ENCODE data around the gene CMTR1.

Gene CMTR1

GRCh38 chr6:37501632-37502491 lies 68.8 kb downstream of the CMTR1 start:
- Histone ChIP-seq H3K4me1 (ENCODE audit: control insufficient read depth, insufficient read depth, low read length) (no peaks in the 10 kb centered on the region; the same call in 1 of the 2 replicates), H3K4me3 (ENCODE audit: low read length) (no peak overlapping the region), H3K9me3 (ENCODE audit: control insufficient read depth, insufficient read depth, low read length) (no peaks in the 10 kb centered on the region), H3K36me3 (ENCODE audit: control insufficient read depth, insufficient read depth, low read length) (no peaks in the 10 kb centered on the region), H3K27me3 (ENCODE audit: control insufficient read depth, insufficient read depth, low read length) (no peaks in the 10 kb centered on the region), H3K27ac (ENCODE audit: low read length) (no peak overlapping the region)
- WGBS (ENCODE audit: insufficient coverage, insufficient read length): no CpG with 5 or more reads among the region's 10 CpGs
- no peak for DNase-seq (ENCODE audit: low read depth, low spot score)

- DNase-seq (ENCODE audit: low read depth, low spot score): no peak
- Histone ChIP-seq H3K27me3 (ENCODE audit: control insufficient read depth, insufficient read depth, low read length) (no peaks in the 10 kb centered on the region), H3K9me3 (ENCODE audit: control insufficient read depth, insufficient read depth, low read length) (no peaks in the 10 kb centered on the region), H3K36me3 (ENCODE audit: control insufficient read depth, insufficient read depth, low read length) (no peaks in the 10 kb centered on the region), H3K4me3 (ENCODE audit: low read length) (no peak overlapping the region), H3K27ac (ENCODE audit: low read length) (no peak overlapping the region), H3K4me1 (ENCODE audit: control insufficient read depth, insufficient read depth, low read length) (no peaks in the 10 kb centered on the region; the same call in 1 of the 2 replicates)
- no CpG with 5 or more reads among the region's 7 CpGs for WGBS (ENCODE audit: insufficient coverage, insufficient read length)
These were observed 69.8 kb downstream of the CMTR1 start for GRCh38 chr6:37502703-37503291.

GRCh38 chr6:37503309-37503965 lies 70.4 kb downstream of the CMTR1 start:
- no peaks in the 10 kb centered on the region for H3K36me3 ChIP-seq (ENCODE audit: control insufficient read depth, insufficient read depth, low read length)
- no peak overlapping the region for H3K27ac ChIP-seq (ENCODE audit: low read length)
- H3K4me3 ChIP-seq (ENCODE audit: low read length): no peak overlapping the region
- no CpG with 5 or more reads among the region's 7 CpGs for WGBS (ENCODE audit: insufficient coverage, insufficient read length)
- DNase-seq (ENCODE audit: low read depth, low spot score): no peak
- H3K4me1 ChIP-seq (ENCODE audit: control insufficient read depth, insufficient read depth, low read length): no peaks in the 10 kb centered on the region; the same call in 1 of the 2 replicates
- no peaks in the 10 kb centered on the region for H3K9me3 ChIP-seq (ENCODE audit: control insufficient read depth, insufficient read depth, low read length)
- no peaks in the 10 kb centered on the region for H3K27me3 ChIP-seq (ENCODE audit: control insufficient read depth, insufficient read depth, low read length)

- H3K27ac ChIP-seq (ENCODE audit: low read length): no peak overlapping the region
These were observed 71.0 kb downstream of the CMTR1 start for GRCh38 chr6:37504024-37504423.

GRCh38 chr6:37506479-37506878 lies 73.5 kb downstream of the CMTR1 start:
- Histone ChIP-seq H3K4me3 (ENCODE audit: low read length) (no peak overlapping the region), H3K9me3 (ENCODE audit: control insufficient read depth, insufficient read depth, low read length) (no peaks in the 10 kb centered on the region), H3K27ac (ENCODE audit: low read length) (no peak overlapping the region), H3K36me3 (ENCODE audit: control insufficient read depth, insufficient read depth, low read length) (no peaks in the 10 kb centered on the region), H3K4me1 (ENCODE audit: control insufficient read depth, insufficient read depth, low read length) (no peaks in the 10 kb centered on the region; the same call in 1 of the 2 replicates), H3K27me3 (ENCODE audit: control insufficient read depth, insufficient read depth, low read length) (peaks cover 2% of the 10 kb centered on the region; the same call in 1 of the 2 replicates)
- DNase-seq (ENCODE audit: low read depth, low spot score): no peak
- no CpG with 5 or more reads among the region's 4 CpGs for WGBS (ENCODE audit: insufficient coverage, insufficient read length)

More at GRCh38 chr6:37504024-37504423, 71.0 kb downstream of the CMTR1 start:
- no peaks in the 10 kb centered on the region for H3K9me3 ChIP-seq (ENCODE audit: control insufficient read depth, insufficient read depth, low read length)
- H3K4me3 ChIP-seq (ENCODE audit: low read length): no peak overlapping the region
- no peaks in the 10 kb centered on the region; the same call in 1 of the 2 replicates for H3K4me1 ChIP-seq (ENCODE audit: control insufficient read depth, insufficient read depth, low read length)
- DNase-seq (ENCODE audit: low read depth, low spot score): no peak
- no CpG with 5 or more reads among the region's 2 CpGs for WGBS (ENCODE audit: insufficient coverage, insufficient read length)
- no peaks in the 10 kb centered on the region for H3K36me3 ChIP-seq (ENCODE audit: control insufficient read depth, insufficient read depth, low read length)
- no peaks in the 10 kb centered on the region for H3K27me3 ChIP-seq (ENCODE audit: control insufficient read depth, insufficient read depth, low read length)

- Histone ChIP-seq H3K9me3 (ENCODE audit: control insufficient read depth, insufficient read depth, low read length) (no peaks in the 10 kb centered on the region), H3K27ac (ENCODE audit: low read length) (no peak overlapping the region), H3K36me3 (ENCODE audit: control insufficient read depth, insufficient read depth, low read length) (no peaks in the 10 kb centered on the region), H3K4me3 (ENCODE audit: low read length) (no peak overlapping the region), H3K27me3 (ENCODE audit: control insufficient read depth, insufficient read depth, low read length) (peaks cover 5% of the 10 kb centered on the region; the same call in 1 of the 2 replicates), H3K4me1 (ENCODE audit: control insufficient read depth, insufficient read depth, low read length) (peaks cover 3% of the 10 kb centered on the region)
- no peak for DNase-seq (ENCODE audit: low read depth, low spot score)
- no CpG with 5 or more reads among the region's 5 CpGs for WGBS (ENCODE audit: insufficient coverage, insufficient read length)
These were observed 74.1 kb downstream of the CMTR1 start for GRCh38 chr6:37507077-37507476.

GRCh38 chr6:37507690-37508421 lies 74.8 kb downstream of the CMTR1 start:
- H3K4me3 ChIP-seq (ENCODE audit: low read length): no peak overlapping the region
- no CpG with 5 or more reads among the region's 4 CpGs for WGBS (ENCODE audit: insufficient coverage, insufficient read length)
- H3K9me3 ChIP-seq (ENCODE audit: control insufficient read depth, insufficient read depth, low read length): no peaks in the 10 kb centered on the region
- peaks cover 3% of the 10 kb centered on the region for H3K4me1 ChIP-seq (ENCODE audit: control insufficient read depth, insufficient read depth, low read length)
- H3K27ac ChIP-seq (ENCODE audit: low read length): no peak overlapping the region
- H3K27me3 ChIP-seq (ENCODE audit: control insufficient read depth, insufficient read depth, low read length): peaks cover 5% of the 10 kb centered on the region; the same call in 1 of the 2 replicates
- DNase-seq (ENCODE audit: low read depth, low spot score): no peak
- no peaks in the 10 kb centered on the region for H3K36me3 ChIP-seq (ENCODE audit: control insufficient read depth, insufficient read depth, low read length)

GRCh38 chr6:37511201-37511600 lies 78.2 kb downstream of the CMTR1 start:
- peaks cover 5% of the 10 kb centered on the region; the same call in 1 of the 2 replicates for H3K27me3 ChIP-seq (ENCODE audit: control insufficient read depth, insufficient read depth, low read length)
- peaks cover 10% of the 10 kb centered on the region for H3K4me1 ChIP-seq (ENCODE audit: control insufficient read depth, insufficient read depth, low read length)
- H3K36me3 ChIP-seq (ENCODE audit: control insufficient read depth, insufficient read depth, low read length): no peaks in the 10 kb centered on the region
- DNase-seq (ENCODE audit: low read depth, low spot score): no peak
- no peak overlapping the region for H3K4me3 ChIP-seq (ENCODE audit: low read length)
- no peaks in the 10 kb centered on the region for H3K9me3 ChIP-seq (ENCODE audit: control insufficient read depth, insufficient read depth, low read length)
- WGBS (ENCODE audit: insufficient coverage, insufficient read length): no CpG with 5 or more reads among the region's 5 CpGs
- H3K27ac ChIP-seq (ENCODE audit: low read length): no peak overlapping the region

- no CpG with 5 or more reads among the region's 16 CpGs for WGBS (ENCODE audit: insufficient coverage, insufficient read length)
- no peak for DNase-seq (ENCODE audit: low read depth, low spot score)
- H3K27ac ChIP-seq (ENCODE audit: low read length): no peak overlapping the region
- peaks cover 5% of the 10 kb centered on the region; the same call in 1 of the 2 replicates for H3K27me3 ChIP-seq (ENCODE audit: control insufficient read depth, insufficient read depth, low read length)
- H3K36me3 ChIP-seq (ENCODE audit: control insufficient read depth, insufficient read depth, low read length): no peaks in the 10 kb centered on the region
- no peaks in the 10 kb centered on the region for H3K9me3 ChIP-seq (ENCODE audit: control insufficient read depth, insufficient read depth, low read length)
- no peak overlapping the region for H3K4me3 ChIP-seq (ENCODE audit: low read length)
- H3K4me1 ChIP-seq (ENCODE audit: control insufficient read depth, insufficient read depth, low read length): peaks cover 15% of the 10 kb centered on the region
These were observed 78.9 kb downstream of the CMTR1 start for GRCh38 chr6:37511910-37512399.

Measured in iPS DF 6.9 (cell line).